ENCODE data around the gene ATP5F1D.

Gene ATP5F1D

GRCh38 chr19:1224047-1224825 lies 17.3 kb upstream of the ATP5F1D start:
- no peak overlapping the region for H3K27ac ChIP-seq
- no peak for TF ChIP-seq CTCF (IDR thresholded peaks at IDR 0.05; ENCODE audit: low read depth, low read length)
- peaks cover 74% of the 10 kb centered on the region for H3K36me3 ChIP-seq
- no peaks in the 10 kb centered on the region for H3K9me3 ChIP-seq (ENCODE audit: severe bottlenecking)
- DNase-seq, result no peak
- H3K4me3 ChIP-seq (ENCODE audit: low read depth, low read length), result no peak overlapping the region
- no peaks in the 10 kb centered on the region for H3K27me3 ChIP-seq (ENCODE audit: insufficient read depth, low read depth, severe bottlenecking)

- H3K9me3 ChIP-seq (ENCODE audit: severe bottlenecking), result no peaks in the 10 kb centered on the region
- DNase-seq, result no peak
- H3K27ac ChIP-seq, result no peak overlapping the region
- no peak for TF ChIP-seq CTCF (IDR thresholded peaks at IDR 0.05; ENCODE audit: low read depth, low read length)
- H3K4me3 ChIP-seq (ENCODE audit: low read depth, low read length), result no peak overlapping the region
- H3K27me3 ChIP-seq (ENCODE audit: insufficient read depth, low read depth, severe bottlenecking), result no peaks in the 10 kb centered on the region
- H3K36me3 ChIP-seq, result peaks cover 74% of the 10 kb centered on the region
These were observed 16.7 kb upstream of the ATP5F1D start for GRCh38 chr19:1224847-1225246.

GRCh38 chr19:1225440-1226226 lies 15.9 kb upstream of the ATP5F1D start:
- no peaks in the 10 kb centered on the region for H3K9me3 ChIP-seq (ENCODE audit: severe bottlenecking)
- H3K27ac ChIP-seq, result no peak overlapping the region
- no peak for TF ChIP-seq CTCF (IDR thresholded peaks at IDR 0.05; ENCODE audit: low read depth, low read length)
- no peaks in the 10 kb centered on the region for H3K27me3 ChIP-seq (ENCODE audit: insufficient read depth, low read depth, severe bottlenecking)
- peaks cover 72% of the 10 kb centered on the region for H3K36me3 ChIP-seq
- no peak for DNase-seq
- H3K4me3 ChIP-seq (ENCODE audit: low read depth, low read length), result no peak overlapping the region

GRCh38 chr19:1226227-1226518 lies 15.4 kb upstream of the ATP5F1D start:
- Histone ChIP-seq H3K27me3 (ENCODE audit: insufficient read depth, low read depth, severe bottlenecking) (no peaks in the 10 kb centered on the region), H3K27ac (no peak overlapping the region), H3K4me3 (ENCODE audit: low read depth, low read length) (no peak overlapping the region), H3K9me3 (ENCODE audit: severe bottlenecking) (no peaks in the 10 kb centered on the region), H3K36me3 (peaks cover 66% of the 10 kb centered on the region)
- DNase-seq, result no peak
- TF ChIP-seq CTCF (IDR thresholded peaks at IDR 0.05; ENCODE audit: low read depth, low read length), result no peak

- no peaks in the 10 kb centered on the region for H3K27me3 ChIP-seq (ENCODE audit: insufficient read depth, low read depth, severe bottlenecking)
- DNase-seq, result no peak
- H3K9me3 ChIP-seq (ENCODE audit: severe bottlenecking), result no peaks in the 10 kb centered on the region
- TF ChIP-seq CTCF (IDR thresholded peaks at IDR 0.05; ENCODE audit: low read depth, low read length), result no peak
- H3K36me3 ChIP-seq, result peaks cover 61% of the 10 kb centered on the region
- H3K27ac ChIP-seq, result no peak overlapping the region
- H3K4me3 ChIP-seq (ENCODE audit: low read depth, low read length), result no peak overlapping the region
These were observed 14.8 kb upstream of the ATP5F1D start for GRCh38 chr19:1226522-1227303.

Measured in WERI-Rb-1 (cell line).